GM12878 (cell line): ENCODE results near the gene ARL16.

ENCODE experiments used
- ATF3 ChIP-seq: IDR thresholded peaks from 2 replicates; pipeline ENCODE4 v1.6.1; 2011; ENCODE audit warnings: low read depth, mild to moderate bottlenecking, low read length, moderate library complexity, borderline replicate concordance; ENCODE audit errors: extremely low read depth
- CEBPB ChIP-seq, 2 experiments: fragments of 150-350 bp in 1 of 2; IDR thresholded peaks; 2 replicates each; pipeline ENCODE4 v1.6.1; 2012 to 2014; ENCODE audit warnings: low read depth in 2 of 2, low read length in 2 of 2, borderline replicate concordance in 1 of 2, inconsistent platforms in 1 of 2
- CHD2 ChIP-seq: IDR thresholded peaks from 2 replicates; pipeline ENCODE4 v1.6.1; 2011; ENCODE audit warnings: low read depth, low read length, improper control_type of control experiment, borderline replicate concordance
- CTCF ChIP-seq, 3 experiments: IDR thresholded peaks in 2 of 3; conservative IDR thresholded peaks in 1 of 3; 2 replicates each; pipeline ENCODE4 v1.5.1; 2011; ENCODE audit warnings: low read depth in 3 of 3, low read length in 3 of 3, mild to moderate bottlenecking in 3 of 3, control low read depth in 2 of 3, moderate library complexity in 2 of 3, inconsistent platforms in 1 of 3, mixed read lengths in 1 of 3; ENCODE audit not compliant: control insufficient read depth in 2 of 3, insufficient read depth in 1 of 3; ENCODE audit errors: extremely low read depth in 1 of 3
- EP300 ChIP-seq, 2 experiments: fragments of 150-350 bp in 1 of 2; IDR thresholded peaks; 2 replicates each; pipeline ENCODE4 v1.6.1; 2011 to 2012; ENCODE audit warnings: low read depth in 2 of 2, low read length in 2 of 2, borderline replicate concordance in 1 of 2, improper control_type of control experiment in 1 of 2, inconsistent platforms in 1 of 2; ENCODE audit not compliant: control insufficient read depth in 1 of 2
- GABPA ChIP-seq: IDR thresholded peaks from 2 replicates; pipeline ENCODE4 v1.6.1; 2014; ENCODE audit warnings: antibody characterized with exemption, low read depth, mild to moderate bottlenecking, inconsistent platforms
- NKRF ChIP-seq: fragments of 450-650 bp; conservative IDR thresholded peaks from 2 replicates; pipeline ENCODE4 v1.6.1; 2017; ENCODE audit warnings: mild to moderate bottlenecking, moderate library complexity
- NRF1 ChIP-seq: conservative IDR thresholded peaks from 2 replicates; pipeline ENCODE4 v1.6.1; 2011; ENCODE audit warnings: mild to moderate bottlenecking, low read depth, low read length, improper control_type of control experiment
- RAD21 ChIP-seq: IDR thresholded peaks from 2 replicates; pipeline ENCODE4 v1.6.1; 2011; ENCODE audit warnings: mild to moderate bottlenecking, low read depth, low read length, moderate library complexity; ENCODE audit not compliant: insufficient read depth
- REST ChIP-seq: IDR thresholded peaks from 2 replicates; pipeline ENCODE4 v1.6.1; 2012; ENCODE audit warnings: mild to moderate bottlenecking, low read depth, low read length
- SREBF2 ChIP-seq: IDR thresholded peaks from 2 replicates; pipeline ENCODE4 v1.6.1; 2012; ENCODE audit warnings: mild to moderate bottlenecking, low read length
- TAF1 ChIP-seq: IDR thresholded peaks from 2 replicates; pipeline ENCODE4 v1.6.1; 2011; ENCODE audit warnings: mild to moderate bottlenecking, low read depth, low read length, borderline replicate concordance

GRCh38 chr17:81673561-81674258 is 9.9 kb downstream of the ARL16 start:
- no peak for TF ChIP-seq SREBF2
- TF ChIP-seq ATF3 = no peak
- no peak for TF ChIP-seq CHD2
- TF ChIP-seq RAD21 = no peak
- TF ChIP-seq EP300 (IDR thresholded peaks at IDR 0.05; ENCODE audit: borderline replicate concordance in 1 of 2, control insufficient read depth in 1 of 2, low read depth in 2 of 2, low read length in 2 of 2) = no peak
- no peak for TF ChIP-seq GABPA
- TF ChIP-seq REST = no peak
- no peak for TF ChIP-seq CTCF (IDR thresholded peaks at IDR 0.05 in 2 of 3, conservative IDR thresholded peaks at IDR 0.05 in 1 of 3; ENCODE audit: control insufficient read depth in 2 of 3, extremely low read depth in 1 of 3, insufficient read depth in 1 of 3, low read depth in 3 of 3, low read length in 3 of 3)
- no peak for TF ChIP-seq CEBPB (IDR thresholded peaks at IDR 0.05; ENCODE audit: borderline replicate concordance in 1 of 2, low read depth in 2 of 2, low read length in 2 of 2)
- TF ChIP-seq TAF1 = no peak
- TF ChIP-seq NKRF = no peak
- TF ChIP-seq NRF1 = no peak
